GM12878 (cell line): Measurements from ENCODE around the gene SCIMP. TPM values are rescaled to one million over a fixed set of nuclear protein-coding genes. Genes with fewer than 3 reads are reported as not detected.
A peak's percentile ranks its signal among the peaks of the same experiment; 100 is the strongest.

Experiments
- BHLHE40 ChIP-seq, 2 experiments: fragments of 450-650 bp in 1 of 2; IDR thresholded peaks; 2 replicates each; pipeline ENCODE4 v1.6.1; 2011 to 2017; ENCODE audit warnings: low read depth in 2 of 2, borderline replicate concordance in 1 of 2, improper control_type of control experiment in 1 of 2, low read length in 1 of 2, mild to moderate bottlenecking in 1 of 2
- BMI1 ChIP-seq: fragments of 450-650 bp; IDR thresholded peaks from 2 replicates; pipeline ENCODE4 v1.6.1; 2016; ENCODE audit warnings: mild to moderate bottlenecking, moderate library complexity, borderline replicate concordance
- CBFB ChIP-seq: IDR thresholded peaks from 2 replicates; pipeline ENCODE4 v1.6.1; 2016; ENCODE audit warnings: antibody characterized with exemption, low read depth
- E4F1 ChIP-seq: fragments of 450-650 bp; IDR thresholded peaks from 2 replicates; pipeline ENCODE4 v1.6.1; 2018; ENCODE audit warnings: borderline replicate concordance, mild to moderate bottlenecking; ENCODE audit not compliant: partially characterized antibody
- FOXM1 ChIP-seq: IDR thresholded peaks from 2 replicates; pipeline ENCODE4 v1.6.1; 2012; ENCODE audit warnings: low read depth, mild to moderate bottlenecking, inconsistent platforms, low read length, moderate library complexity
- HCFC1 ChIP-seq: fragments of 150-350 bp; IDR thresholded peaks from 2 replicates; pipeline ENCODE4 v1.6.1; 2014; ENCODE audit warnings: low read length
- IKZF1 ChIP-seq: fragments of 450-650 bp; conservative IDR thresholded peaks from 2 replicates; pipeline ENCODE4 v1.6.1; 2017; ENCODE audit warnings: antibody characterized with exemption, mild to moderate bottlenecking
- JUND ChIP-seq: IDR thresholded peaks from 2 replicates; pipeline ENCODE4 v1.6.1; 2012; ENCODE audit warnings: low read depth, mild to moderate bottlenecking, low read length, improper control_type of control experiment, moderate library complexity
- LARP7 ChIP-seq: fragments of 450-650 bp; IDR thresholded peaks from 2 replicates; pipeline ENCODE4 v1.6.1; 2017; ENCODE audit warnings: mild to moderate bottlenecking
- MXI1 ChIP-seq: fragments of 150-350 bp; IDR thresholded peaks from 2 replicates; pipeline ENCODE4 v1.6.1; 2011; ENCODE audit warnings: low read depth, mild to moderate bottlenecking, inconsistent platforms, low read length, improper control_type of control experiment
- RELA ChIP-seq: fragments of 450-650 bp; IDR thresholded peaks from 2 replicates; pipeline ENCODE4 v1.8.0; 2014; ENCODE audit warnings: borderline replicate concordance; ENCODE audit not compliant: partially characterized antibody
- REST ChIP-seq: IDR thresholded peaks from 2 replicates; pipeline ENCODE4 v1.6.1; 2012; ENCODE audit warnings: mild to moderate bottlenecking, low read depth, low read length
- SIX5 ChIP-seq: IDR thresholded peaks from 2 replicates; pipeline ENCODE4 v1.6.1; 2011; ENCODE audit warnings: mild to moderate bottlenecking, low read depth, low read length, moderate library complexity; ENCODE audit not compliant: severe bottlenecking
- SMC3 ChIP-seq: IDR thresholded peaks from 2 replicates; pipeline ENCODE4 v1.6.1; 2011; ENCODE audit warnings: low read length, improper control_type of control experiment, borderline replicate concordance
- SP1 ChIP-seq: IDR thresholded peaks from one replicate; pipeline ENCODE4 v1.6.1; 2011; ENCODE audit warnings: low read depth, low read length
- SUPT20H ChIP-seq: IDR thresholded peaks from 2 replicates; pipeline ENCODE4 v1.6.1; 2011; ENCODE audit warnings: low read depth, mild to moderate bottlenecking, low read length, moderate library complexity, borderline replicate concordance; ENCODE audit not compliant: control insufficient read depth
- YBX1 ChIP-seq: fragments of 450-650 bp; IDR thresholded peaks from 2 replicates; pipeline ENCODE4 v1.6.1; 2016; ENCODE audit warnings: antibody characterized with exemption
- ZBTB40 ChIP-seq: fragments of 450-650 bp; IDR thresholded peaks from 2 replicates; pipeline ENCODE4 v1.6.1; 2016; ENCODE audit warnings: mild to moderate bottlenecking, moderate library complexity, borderline replicate concordance
- ZNF207 ChIP-seq: fragments of 450-650 bp; IDR thresholded peaks from 2 replicates; pipeline ENCODE4 v1.6.1; 2014; ENCODE audit warnings: antibody characterized with exemption, mild to moderate bottlenecking, borderline replicate concordance
- ZNF384 ChIP-seq: IDR thresholded peaks from 2 replicates; pipeline ENCODE4 v1.6.1; 2012; ENCODE audit warnings: low read depth, mild to moderate bottlenecking, low read length, improper control_type of control experiment, borderline replicate concordance
- polyA plus RNA-seq, 11 experiments: library from polyadenylated mRNA; depleted of rRNA in 4 of 11; unstranded in 6 of 11; stranded (reverse) in 5 of 11; fragments of >200 nt; fragmentation: Nextera tagmentation in 4 of 11; fragmentation: Illumina TruSeq in 1 of 11; extraction: Ambion mirVana in 4 of 11; extraction: Trizol in 1 of 11; gene quantifications; 1 replicate in 1 of 11; 2 replicates in 10 of 11; pipeline versions ENCODE4 v1.2.1 to v1.2.3, GENCODE V29; 2011 to 2016; ENCODE audit warnings: inconsistent platforms in 2 of 11, missing spikeins in 2 of 11, low read depth in 1 of 11
- total RNA-seq, 4 experiments: library from RNA; depleted of rRNA in 3 of 4; stranded (reverse); fragments of >200 nt in 3 of 4; fragmentation: Illumina TruSeq in 1 of 4; extraction: Trizol in 1 of 4; gene quantifications; 2 replicates each; pipeline versions ENCODE4 v1.2.1 to v1.2.3, GENCODE V29; 2013 to 2021

The SCIMP gene
- total and polyA plus RNA-seq, 10 of the 15 experiments (the other 5 are each of a cell fraction or from before 2014, with no cell fraction given), result 56.7 to 151 (median 95.0) TPM

GRCh38 chr17:5281814-5282641, 47.4 kb upstream of the SCIMP start, which contains the start of gene RABEP1 (continued):
- TF ChIP-seq SMC3, result no peak
- TF ChIP-seq CBFB, result no peak
- no peak for TF ChIP-seq FOXM1
- no peak for TF ChIP-seq HCFC1
- peak; percentile 94 to 98 for TF ChIP-seq BHLHE40 (IDR thresholded peaks at IDR 0.05; ENCODE audit: borderline replicate concordance in 1 of 2, low read depth in 2 of 2, low read length in 1 of 2)
- no peak for TF ChIP-seq YBX1
- TF ChIP-seq MXI1, result no peak
- no peak for TF ChIP-seq SP1
- TF ChIP-seq SIX5, result no peak
- no peak for TF ChIP-seq BMI1
- TF ChIP-seq RELA, result no peak
- peak; percentile 64 for TF ChIP-seq ZNF384
- TF ChIP-seq ZBTB40, result no peak
- TF ChIP-seq JUND, result no peak
- TF ChIP-seq SUPT20H, result no peak
- TF ChIP-seq LARP7, result peak; percentile 96
- no peak; the same call in 1 of the 2 replicates for TF ChIP-seq ZNF207
- TF ChIP-seq E4F1, result no peak
- peak; percentile 84 for TF ChIP-seq IKZF1
- TF ChIP-seq REST, result 0 out of 2 replicates have a peak, but pooled peaks have one; percentile 22
